Astrocyte of the spinal cord (primary cell): ENCODE measurements around the gene MAGEA11.

ENCODE experiments used
- DNase-seq: peaks from one replicate; pipeline ENCODE4 v3.0.0; 2011; ENCODE audit warnings: low read depth, low spot score
- H3K4me3 ChIP-seq: 2 replicates; pipeline ENCODE4 v1.5.1; 2011; ENCODE audit warnings: low read depth, mild to moderate bottlenecking, low read length, moderate library complexity
- in situ Hi-C: cut with HindIII; loops from 2 replicates; pipeline ENCODE4 v1.10.0; 2017; ENCODE audit warnings: low sequenced_read_pairs
- TF ChIP-seq, protein P1 (sequence below): IDR thresholded peaks from 2 replicates; pipeline ENCODE4 v1.5.1; 2012; ENCODE audit warnings: low read depth, mild to moderate bottlenecking, low read length, inconsistent platforms

The MAGEA11 gene

DNA sequence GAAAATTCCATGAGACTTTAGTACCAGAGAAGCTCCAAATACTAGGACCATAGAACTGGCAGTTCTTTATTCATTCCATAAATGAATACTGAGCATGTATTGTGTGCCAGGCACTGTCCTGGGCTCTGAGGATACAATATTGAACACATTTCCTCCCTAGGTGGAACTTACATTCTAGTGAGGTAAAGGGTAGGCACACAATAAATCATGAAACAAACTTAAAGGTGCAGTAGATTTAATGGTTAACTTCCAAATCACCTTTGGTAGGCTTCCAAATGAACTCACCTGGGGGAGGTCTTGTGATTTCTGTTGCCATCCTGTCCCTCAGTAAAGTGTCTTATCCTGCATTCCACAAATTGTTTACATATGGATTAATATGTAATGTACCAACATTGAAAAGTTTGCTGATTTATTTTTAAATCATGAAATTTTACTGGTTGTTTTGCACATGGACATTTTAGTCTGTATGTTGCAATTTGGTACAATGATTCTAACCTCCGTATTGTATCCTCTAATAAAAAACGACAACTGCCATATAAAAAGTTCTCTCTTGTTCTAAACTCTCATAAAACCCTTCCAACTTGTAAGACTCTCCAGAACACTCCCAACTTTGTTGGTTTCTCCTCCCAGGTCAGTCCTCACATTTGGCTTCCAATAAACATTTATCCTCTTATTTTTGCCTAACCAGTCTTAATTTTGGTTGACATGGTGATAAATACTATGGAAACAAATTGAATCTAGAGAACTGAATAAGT is 4.5 kb upstream of the MAGEA11 start:
- DNase-seq = no peak
- TF ChIP-seq, protein P1, sequence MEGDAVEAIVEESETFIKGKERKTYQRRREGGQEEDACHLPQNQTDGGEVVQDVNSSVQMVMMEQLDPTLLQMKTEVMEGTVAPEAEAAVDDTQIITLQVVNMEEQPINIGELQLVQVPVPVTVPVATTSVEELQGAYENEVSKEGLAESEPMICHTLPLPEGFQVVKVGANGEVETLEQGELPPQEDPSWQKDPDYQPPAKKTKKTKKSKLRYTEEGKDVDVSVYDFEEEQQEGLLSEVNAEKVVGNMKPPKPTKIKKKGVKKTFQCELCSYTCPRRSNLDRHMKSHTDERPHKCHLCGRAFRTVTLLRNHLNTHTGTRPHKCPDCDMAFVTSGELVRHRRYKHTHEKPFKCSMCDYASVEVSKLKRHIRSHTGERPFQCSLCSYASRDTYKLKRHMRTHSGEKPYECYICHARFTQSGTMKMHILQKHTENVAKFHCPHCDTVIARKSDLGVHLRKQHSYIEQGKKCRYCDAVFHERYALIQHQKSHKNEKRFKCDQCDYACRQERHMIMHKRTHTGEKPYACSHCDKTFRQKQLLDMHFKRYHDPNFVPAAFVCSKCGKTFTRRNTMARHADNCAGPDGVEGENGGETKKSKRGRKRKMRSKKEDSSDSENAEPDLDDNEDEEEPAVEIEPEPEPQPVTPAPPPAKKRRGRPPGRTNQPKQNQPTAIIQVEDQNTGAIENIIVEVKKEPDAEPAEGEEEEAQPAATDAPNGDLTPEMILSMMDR = no peak
- no peak overlapping the region for H3K4me3 ChIP-seq
- in situ Hi-C loops = no loop called here

DNA sequence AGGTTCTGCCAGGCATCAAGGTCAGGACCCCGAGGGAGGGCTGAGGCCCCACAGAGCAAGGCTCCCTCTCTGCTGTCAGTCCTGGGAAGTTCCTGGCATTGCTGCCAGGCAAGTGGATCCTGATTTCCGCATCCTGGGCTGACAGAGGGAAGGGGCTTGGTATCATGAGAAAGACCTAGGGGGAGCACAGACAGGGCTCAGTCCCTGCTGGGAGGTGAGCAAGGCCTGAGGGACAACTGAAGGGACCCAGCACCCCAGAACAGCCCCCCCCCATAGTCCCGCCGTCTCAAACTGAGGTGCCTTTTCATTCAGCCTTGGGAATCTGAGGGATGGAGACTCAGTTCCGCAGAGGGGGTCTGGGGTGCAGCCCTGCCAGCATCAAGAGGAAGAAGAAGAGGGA is 971 bp downstream of the MAGEA11 start:
- TF ChIP-seq, protein P1 = no peak
- in situ Hi-C loops = no loop called here
- H3K4me3 ChIP-seq = no peak overlapping the region
- DNase-seq = no peak

DNA sequence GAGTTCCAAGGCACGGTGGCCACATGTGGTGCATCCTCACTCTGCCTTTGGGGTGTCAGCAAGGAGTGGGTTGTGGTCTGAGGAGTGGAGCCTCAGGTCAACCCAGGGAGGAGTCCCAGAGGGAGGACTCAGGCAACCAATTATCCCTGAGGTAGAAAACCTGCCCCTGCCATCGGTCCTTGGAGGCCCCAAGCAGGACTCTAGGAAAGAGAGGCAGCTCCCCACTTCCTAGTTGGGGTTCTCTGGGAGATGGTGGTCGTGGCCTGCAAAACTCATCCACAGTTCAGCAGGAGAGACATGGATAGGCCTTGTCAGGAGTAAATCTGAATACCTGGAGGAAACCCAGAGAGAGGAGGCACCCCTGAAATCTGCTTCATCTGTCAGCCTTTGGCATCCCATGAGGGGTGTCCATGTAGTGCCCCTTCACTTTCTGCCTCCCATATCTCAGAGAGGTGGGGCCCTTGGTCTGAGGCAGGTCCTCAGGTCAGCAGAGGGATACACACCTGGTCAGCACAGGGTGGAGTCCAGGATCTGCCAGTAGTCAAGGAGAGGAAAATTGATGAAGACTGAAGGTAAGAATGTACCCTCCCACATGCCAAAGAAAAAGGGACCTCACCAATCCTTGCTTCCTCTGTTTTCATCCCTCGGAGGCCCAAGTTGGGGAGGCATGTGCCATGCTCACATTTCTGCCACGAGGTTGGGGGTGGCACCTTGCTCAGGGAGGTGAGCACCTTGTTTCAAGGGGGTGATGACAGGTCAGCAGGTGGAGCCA is 1.6 kb downstream of the MAGEA11 start:
- no peak overlapping the region for H3K4me3 ChIP-seq
- no peak for DNase-seq
- TF ChIP-seq, protein P1 = no peak
- in situ Hi-C loops = no loop called here

DNA sequence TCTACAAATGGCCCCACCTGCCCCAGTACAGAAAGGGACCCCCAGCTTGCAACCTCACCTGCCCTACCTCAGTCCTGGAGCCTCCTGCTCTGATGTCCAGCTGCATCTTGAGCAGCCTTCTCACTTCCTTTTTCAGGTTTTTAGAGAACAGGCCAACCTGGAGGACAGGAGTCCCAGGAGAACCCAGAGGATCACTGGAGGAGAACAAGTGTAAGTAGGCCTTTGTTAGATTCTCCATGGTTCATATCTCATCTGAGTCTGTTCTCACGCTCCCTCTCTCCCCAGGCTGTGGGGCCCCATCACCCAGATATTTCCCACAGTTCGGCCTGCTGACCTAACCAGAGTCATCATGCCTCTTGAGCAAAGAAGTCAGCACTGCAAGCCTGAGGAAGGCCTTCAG is 3.6 kb downstream of the MAGEA11 start:
- in situ Hi-C loops = no loop called here
- TF ChIP-seq, protein P1 = no peak
- DNase-seq = no peak
- H3K4me3 ChIP-seq = no peak overlapping the region

DNA sequence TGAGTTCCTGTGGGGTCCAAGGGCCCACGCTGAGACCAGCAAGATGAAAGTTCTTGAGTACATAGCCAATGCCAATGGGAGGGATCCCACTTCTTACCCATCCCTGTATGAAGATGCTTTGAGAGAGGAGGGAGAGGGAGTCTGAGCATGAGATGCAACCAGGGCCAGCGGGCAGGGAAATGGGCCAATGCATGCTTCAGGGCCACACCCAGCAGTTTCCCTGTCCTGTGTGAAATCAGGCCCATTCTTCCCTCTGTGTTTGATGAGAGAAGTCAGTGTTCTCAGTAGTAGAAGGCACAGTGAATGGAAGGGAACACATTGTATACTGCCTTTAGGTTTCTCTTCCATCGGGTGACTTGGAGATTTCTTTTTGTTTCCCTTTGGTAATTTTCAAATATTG is 4.8 kb downstream of the MAGEA11 start:
- no peak overlapping the region for H3K4me3 ChIP-seq
- TF ChIP-seq, protein P1 = no peak
- no peak for DNase-seq
- in situ Hi-C loops = no loop called here

DNA sequence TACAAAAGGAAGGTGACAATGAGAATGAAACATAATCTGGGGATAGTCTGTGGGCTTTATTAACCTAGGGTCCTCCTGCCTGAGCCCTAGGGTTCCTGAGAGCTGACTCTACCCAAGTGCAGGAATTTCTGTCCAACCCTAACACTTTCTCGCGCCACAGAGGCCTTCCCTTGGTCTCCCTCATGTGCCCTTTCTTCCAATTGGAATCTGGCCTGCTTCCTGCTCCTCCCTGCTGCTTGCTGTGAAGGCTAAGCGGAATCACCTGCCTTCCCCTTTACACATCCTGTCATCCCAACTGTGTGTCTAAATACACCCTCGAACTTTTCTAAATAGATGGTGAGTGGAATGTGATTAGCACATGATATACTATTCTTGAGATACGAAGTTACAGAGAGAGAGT is 5.9 kb downstream of the MAGEA11 start:
- no peak for DNase-seq
- H3K4me3 ChIP-seq = no peak overlapping the region
- in situ Hi-C loops = no loop called here
- TF ChIP-seq, protein P1 = no peak
